ENCODE data around the gene GM2A. TPM values are rescaled to one million over a fixed set of nuclear protein-coding genes. Genes with fewer than 3 reads are reported as not detected.

The GM2A gene
- total RNA-seq, 1 donor from 2014 or later, result 23.3 TPM

DNA sequence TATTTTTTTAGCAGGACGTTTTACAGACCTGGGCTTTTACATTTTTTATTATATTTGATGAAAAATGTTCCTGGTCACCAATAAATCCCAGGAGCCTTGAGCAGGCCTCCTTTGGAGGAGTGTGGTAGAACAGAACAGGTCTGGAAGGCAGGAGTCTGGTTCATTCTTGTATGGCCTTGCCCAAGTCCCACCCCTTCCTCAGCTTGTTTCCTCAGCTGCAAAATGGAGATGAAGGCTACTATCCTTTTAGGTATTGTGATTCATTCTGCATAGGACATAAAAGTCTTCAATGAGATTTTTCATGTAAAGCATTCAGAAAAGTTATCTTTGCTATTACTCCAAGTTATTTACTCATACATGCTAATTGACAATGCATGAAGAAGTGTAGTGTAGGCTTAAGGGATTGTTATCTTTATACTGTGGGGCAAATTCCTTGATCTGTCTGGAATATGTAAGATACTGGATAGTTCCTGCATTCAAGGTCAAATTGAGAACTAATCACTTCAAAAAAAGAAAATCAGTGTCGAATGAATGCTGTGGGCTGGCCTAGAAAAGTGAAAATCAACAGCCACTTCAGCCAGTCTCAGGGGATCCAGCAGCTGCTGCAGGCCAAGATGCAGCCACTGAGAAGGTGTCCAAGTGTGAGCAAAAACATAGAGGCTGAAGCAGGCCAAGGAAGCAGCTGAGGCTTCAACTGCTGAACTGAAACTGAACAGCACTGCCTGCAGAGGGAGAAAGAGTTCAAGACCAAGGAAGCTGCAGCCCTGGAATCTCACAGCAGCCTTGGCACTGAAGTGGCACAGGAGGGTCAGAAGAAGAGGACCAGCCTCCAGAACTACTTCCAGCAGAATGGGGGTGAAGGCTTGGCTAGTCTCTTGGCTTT lies 66.1 kb downstream of the GM2A start:
- intact Hi-C loops (cut with micrococcal nuclease), result loop anchor here (5.0 to 10.0 kb wide), 2 partner anchors 186 to 192 kb away; no protein-coding TSS in a partner anchor

Other genes with a start within 250 kb of the GM2A start
- not detected in 2 replicates for gene GPX3, start 232.6 kb upstream of the GM2A start, total RNA-seq
- gene TNIP1, start 172.2 kb upstream of the GM2A start, total RNA-seq, result 150 TPM in 2 replicates
- gene ANXA6, start 95.4 kb upstream of the GM2A start, total RNA-seq, result 587 and 589 TPM in 2 replicates
- 63.5 and 64.9 TPM in 2 replicates for gene CCDC69, start 29.1 kb upstream of the GM2A start, total RNA-seq
- not detected in 2 replicates for gene SLC36A3, start 50.6 kb downstream of the GM2A start, total RNA-seq
- gene SLC36A2, start 94.4 kb downstream of the GM2A start, total RNA-seq, result not detected in 2 replicates
- gene SLC36A1, start 194.4 kb downstream of the GM2A start, total RNA-seq, result 6.9 and 8.9 TPM in 2 replicates

Measured in T-helper 2 cell treated with Interferon-gamma antibody and Interleukin-4, amounts not matched to agents 100 ng/mL and 5 ng/mL, for 36 hours (primary cell).